AG04449 (cell line): ENCODE data around the gene MIS12.

ENCODE experiments used
- CTCF ChIA-PET: fragments of 350-600 bp; formaldehyde crosslinking; extraction: SDS; loops from one replicate; lab custom pipeline; 2021; ENCODE audit warnings: antibody characterized with exemption; lab: Yijun Ruan, JAX
- POLR2A ChIA-PET: fragments of 400-600, 350-600 bp; formaldehyde crosslinking; extraction: SDS; loops from one replicate; lab custom pipeline; 2020; ENCODE audit warnings: antibody characterized with exemption, inconsistent platforms; lab: Yijun Ruan, JAX
- DNase-seq: peaks from one replicate; pipeline ENCODE4 v3.0.0-alpha.2; 2010; ENCODE audit warnings: low read depth, low spot score
- H3K4me3 ChIP-seq: 2 replicates; pipeline ENCODE4 v1.5.1; 2011; ENCODE audit warnings: low read depth, mild to moderate bottlenecking, control low read depth, low read length
- CTCF ChIP-seq: IDR thresholded peaks from one replicate; pipeline ENCODE4 v1.5.1; 2011; ENCODE audit warnings: mild to moderate bottlenecking, moderate library complexity, low read length, control low read depth, inconsistent platforms; ENCODE audit not compliant: insufficient read depth; ENCODE audit errors: missing control alignments

Gene MIS12

DNA sequence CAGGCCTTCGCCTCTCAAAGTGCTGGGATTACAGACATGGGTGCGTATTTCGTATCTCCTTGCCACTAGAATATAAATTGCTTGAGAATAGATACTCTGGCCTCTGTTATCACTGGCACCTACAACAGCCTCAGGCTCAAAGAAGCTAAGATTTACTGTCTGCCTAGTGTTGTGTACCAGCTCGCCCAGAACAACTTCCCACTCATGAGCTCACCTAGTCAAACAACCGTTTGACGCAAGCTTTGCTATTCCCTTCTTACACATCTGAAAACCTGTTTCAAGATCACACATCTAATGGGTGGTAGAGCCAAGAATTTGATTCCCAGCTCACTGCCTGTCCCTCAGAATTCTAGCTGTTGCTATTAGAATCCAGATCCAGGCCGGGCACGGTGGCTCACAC, 24.4 kb downstream of the MIS12 start:
- DNase-seq: no peak
- no peak for TF ChIP-seq CTCF
- no peak overlapping the region for H3K4me3 ChIP-seq
- POLR2A ChIA-PET: no interaction called here
- CTCF ChIA-PET: no interaction called here

GRCh38 chr17:5511401-5512225, 25.2 kb downstream of the MIS12 start:
- ChIA-PET CTCF (no interaction called here), POLR2A (no interaction called here)
- no peak for DNase-seq
- no peak for TF ChIP-seq CTCF
- H3K4me3 ChIP-seq: no peak overlapping the region

DNA sequence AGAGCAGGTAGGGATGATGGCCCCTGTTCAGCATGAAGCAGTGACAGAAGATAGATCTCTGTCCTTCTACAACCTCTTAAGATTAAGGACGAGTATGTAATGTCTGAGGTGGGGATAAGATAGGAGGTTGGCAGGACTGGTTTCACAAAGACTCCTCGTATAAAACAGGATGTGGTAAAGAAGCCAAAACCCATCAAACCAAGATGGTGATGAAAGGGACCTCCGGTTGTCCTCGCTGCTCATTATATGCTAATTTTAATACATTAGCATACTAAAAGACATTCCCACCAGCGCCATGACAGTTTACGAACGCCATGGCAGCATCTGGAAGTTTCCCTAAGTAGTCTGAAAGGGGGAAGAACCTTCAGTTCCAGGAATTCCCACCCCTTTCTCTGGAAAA, 27.3 kb downstream of the MIS12 start:
- TF ChIP-seq CTCF: no peak
- CTCF ChIA-PET: no interaction called here
- DNase-seq: no peak
- POLR2A ChIA-PET: no interaction called here
- no peak overlapping the region for H3K4me3 ChIP-seq

- no peak for DNase-seq
- no peak overlapping the region for H3K4me3 ChIP-seq
- POLR2A ChIA-PET: no interaction called here
- CTCF ChIA-PET: interaction anchor here (1.1 kb wide), 1 partner anchor 14 kb away, joined by 3 read pairs; a partner anchor contains a TSS
- no peak for TF ChIP-seq CTCF
These were observed 28.6 kb downstream of the MIS12 start for GRCh38 chr17:5514976-5515375.

DNA sequence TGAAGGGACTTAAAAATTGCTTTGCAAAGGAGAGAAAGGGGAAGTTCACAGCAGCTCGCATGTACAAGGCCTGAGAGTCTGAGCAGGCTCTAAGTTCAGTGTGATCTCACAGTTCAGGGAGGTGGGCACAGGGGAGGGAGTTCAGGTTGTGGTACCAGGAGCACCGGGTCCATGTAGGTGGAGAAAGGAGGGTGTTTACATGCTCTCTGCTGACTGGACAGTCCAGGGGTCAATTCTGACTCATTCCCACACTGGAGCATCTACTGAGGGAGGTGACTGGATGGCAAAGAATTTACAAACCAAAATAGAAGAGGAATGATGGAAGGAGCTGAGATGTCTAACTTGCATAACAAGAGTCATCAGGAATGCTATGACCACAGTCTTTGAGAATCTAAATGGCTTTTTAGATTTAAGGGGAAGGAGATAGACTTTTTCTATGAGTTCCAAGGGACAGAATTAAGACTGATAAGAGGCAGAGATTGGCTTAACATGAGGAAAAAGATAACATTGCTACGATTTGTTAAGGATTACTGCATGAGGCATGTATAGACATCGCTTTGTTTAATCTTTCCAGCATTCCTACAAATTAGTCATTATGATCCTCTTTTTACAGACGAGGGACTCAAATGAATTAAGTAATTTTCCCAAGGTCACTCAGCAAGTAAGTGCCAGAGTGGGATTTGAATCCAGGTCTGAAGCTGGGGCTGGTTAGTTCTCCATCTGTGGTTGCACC, 29.9 kb downstream of the MIS12 start:
- no peak for TF ChIP-seq CTCF
- peak; percentile 97 for DNase-seq
- POLR2A ChIA-PET: interaction anchor here (0.9 to 1.3 kb wide), 4 partner anchors 10 to 69 kb away, joined by 3 to 13 read pairs (median 6); a partner anchor contains a TSS
- CTCF ChIA-PET: interaction anchor here (1.1 to 1.3 kb wide), 2 partner anchors 10 to 77 kb away, joined by 3 read pairs; partner anchors contain the start of gene C1QBP
- H3K4me3 ChIP-seq: no peak overlapping the region

- no peak for TF ChIP-seq CTCF
- DNase-seq: no peak
- ChIA-PET CTCF (no interaction called here), POLR2A (no interaction called here)
- H3K4me3 ChIP-seq: no peak overlapping the region
These were observed 36.1 kb downstream of the MIS12 start for GRCh38 chr17:5522476-5522875.
